22Rv1 (cell line): ENCODE results near the gene GSC2.

Source experiments
- ZFX ChIP-seq: fragments of 450-650 bp; IDR thresholded peaks from 2 replicates; pipeline ENCODE4 v1.6.1; 2017; ENCODE audit warnings: antibody characterized with exemption, borderline replicate concordance
- TF ChIP-seq, protein P1 (sequence below): fragments of 450-650 bp; IDR thresholded peaks from 2 replicates; pipeline ENCODE4 v1.5.1; 2017; ENCODE audit warnings: mild to moderate bottlenecking

GRCh38 chr22:19167106-19167869, 17.2 kb upstream of the GSC2 start:
- TF ChIP-seq, protein P1, sequence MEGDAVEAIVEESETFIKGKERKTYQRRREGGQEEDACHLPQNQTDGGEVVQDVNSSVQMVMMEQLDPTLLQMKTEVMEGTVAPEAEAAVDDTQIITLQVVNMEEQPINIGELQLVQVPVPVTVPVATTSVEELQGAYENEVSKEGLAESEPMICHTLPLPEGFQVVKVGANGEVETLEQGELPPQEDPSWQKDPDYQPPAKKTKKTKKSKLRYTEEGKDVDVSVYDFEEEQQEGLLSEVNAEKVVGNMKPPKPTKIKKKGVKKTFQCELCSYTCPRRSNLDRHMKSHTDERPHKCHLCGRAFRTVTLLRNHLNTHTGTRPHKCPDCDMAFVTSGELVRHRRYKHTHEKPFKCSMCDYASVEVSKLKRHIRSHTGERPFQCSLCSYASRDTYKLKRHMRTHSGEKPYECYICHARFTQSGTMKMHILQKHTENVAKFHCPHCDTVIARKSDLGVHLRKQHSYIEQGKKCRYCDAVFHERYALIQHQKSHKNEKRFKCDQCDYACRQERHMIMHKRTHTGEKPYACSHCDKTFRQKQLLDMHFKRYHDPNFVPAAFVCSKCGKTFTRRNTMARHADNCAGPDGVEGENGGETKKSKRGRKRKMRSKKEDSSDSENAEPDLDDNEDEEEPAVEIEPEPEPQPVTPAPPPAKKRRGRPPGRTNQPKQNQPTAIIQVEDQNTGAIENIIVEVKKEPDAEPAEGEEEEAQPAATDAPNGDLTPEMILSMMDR, result no peak
- TF ChIP-seq ZFX, result no peak
